Measurements from ENCODE around the gene CCDC38.

- TF ChIP-seq CTCF (conservative IDR thresholded peaks at IDR 0.05; ENCODE audit: low read depth, low read length): no peak
- TF ChIP-seq EZH2 (IDR thresholded peaks at IDR 0.05; ENCODE audit: borderline replicate concordance, low read depth, low read length, poor library complexity, severe bottlenecking): no peak
Measured at GRCh38 chr12:95836630-95837239, 105.7 kb downstream of the CCDC38 start.
